SJCRH30 (cell line): ENCODE measurements around the gene PGAP6. TPM values are rescaled to one million over a fixed set of nuclear protein-coding genes. Genes with fewer than 3 reads are reported as not detected.

Experiments used
- DNase-seq, 2 experiments: peaks; one replicate each; pipeline ENCODE4 v3.0.0-alpha.2; 2015 to 2020
- H3K27ac ChIP-seq: fragments of 250-450 bp; sonication (Bioruptor Pico); 2 replicates; pipeline ENCODE4 v1.5.1; 2020; ENCODE audit warnings: mild to moderate bottlenecking, moderate library complexity
- H3K27me3 ChIP-seq: fragments of 250-450 bp; sonication (Bioruptor Pico); 2 replicates; pipeline ENCODE4 v1.5.1; 2020; ENCODE audit warnings: mild to moderate bottlenecking, moderate library complexity
- H3K36me3 ChIP-seq: fragments of 250-450 bp; sonication (Bioruptor Pico); 2 replicates; pipeline ENCODE4 v1.5.1; 2020; ENCODE audit warnings: mild to moderate bottlenecking, moderate library complexity
- H3K4me1 ChIP-seq: fragments of 250-450 bp; sonication (Bioruptor Pico); 2 replicates; pipeline ENCODE4 v1.5.1; 2020; ENCODE audit warnings: mild to moderate bottlenecking, moderate library complexity
- H3K4me3 ChIP-seq: fragments of 250-450 bp; sonication (Bioruptor Pico); 2 replicates; pipeline ENCODE4 v1.5.1; 2020; ENCODE audit warnings: mild to moderate bottlenecking, moderate library complexity
- H3K9me3 ChIP-seq: fragments of 250-450 bp; sonication (Bioruptor Pico); replicated peaks from 2 replicates; pipeline ENCODE4 v1.5.1; 2020; ENCODE audit warnings: mild to moderate bottlenecking, moderate library complexity
- total RNA-seq: library from RNA; depleted of rRNA; stranded (reverse); fragments of >200 nt; shearing (Covaris generic); gene quantifications from 2 replicates; pipeline ENCODE4 v1.2.3, GENCODE V29; 2014

PGAP6 gene
- total RNA-seq, 1 experiment from 2014 or later, result 27.5 TPM

DNA sequence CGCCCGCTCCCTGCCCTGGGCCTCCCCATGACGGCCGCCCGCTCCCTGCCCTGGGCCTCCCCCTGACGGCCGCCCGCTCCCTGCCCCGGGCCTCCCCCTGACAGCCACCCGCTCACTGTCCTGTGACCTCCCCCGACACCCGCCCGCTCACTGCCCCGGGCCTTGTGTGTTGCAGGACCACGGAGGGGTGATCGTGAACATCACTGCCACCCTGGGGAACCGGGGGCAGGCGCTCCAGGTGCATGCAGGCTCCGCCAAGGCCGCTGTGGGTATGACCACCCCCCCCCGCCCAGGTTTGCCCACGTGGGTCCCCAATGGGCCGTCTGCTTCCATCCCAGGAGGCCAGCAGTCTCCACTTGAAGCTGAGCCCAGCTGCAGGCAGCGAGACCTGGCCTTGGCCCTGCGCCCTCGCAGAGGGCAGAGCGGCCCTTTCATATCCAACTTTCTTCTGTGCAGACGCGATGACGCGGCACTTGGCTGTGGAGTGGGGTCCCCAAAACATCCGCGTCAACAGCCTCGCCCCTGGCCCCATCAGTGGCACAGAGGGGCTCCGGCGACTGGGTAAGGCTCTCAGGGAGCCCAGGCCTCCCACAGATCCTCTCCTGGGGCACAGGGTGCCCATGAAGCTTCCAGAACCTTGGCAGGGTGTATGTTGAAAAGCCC lies 28.9 kb upstream of the PGAP6 start:
- Histone ChIP-seq H3K4me3 (no peak overlapping the region), H3K4me1 (no peaks in the 10 kb centered on the region), H3K36me3 (no peaks in the 10 kb centered on the region), H3K9me3 (no peaks in the 10 kb centered on the region), H3K27ac (no peak overlapping the region), H3K27me3 (no peaks in the 10 kb centered on the region)
- DNase-seq, result no peak

DNA sequence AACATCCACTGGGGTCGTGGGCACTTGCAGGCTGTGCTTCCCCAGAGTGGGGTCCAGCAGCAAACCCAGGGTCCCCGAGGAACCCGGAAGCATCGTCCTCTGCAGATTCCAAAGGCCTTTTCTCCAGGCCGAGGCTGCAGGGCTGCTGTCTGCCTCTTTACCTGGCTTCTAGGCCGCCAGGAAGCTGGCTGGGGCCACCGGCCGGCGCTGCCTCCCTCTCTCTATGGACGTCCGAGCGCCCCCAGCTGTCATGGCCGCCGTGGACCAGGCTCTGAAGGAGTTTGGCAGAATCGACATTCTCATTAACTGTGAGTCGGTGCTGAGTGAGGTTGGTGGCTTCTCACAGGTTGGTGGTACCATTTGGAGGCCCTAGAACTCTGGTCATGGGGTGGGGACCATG lies 25.5 kb upstream of the PGAP6 start:
- Histone ChIP-seq H3K4me3 (no peak overlapping the region), H3K27me3 (no peaks in the 10 kb centered on the region), H3K4me1 (no peaks in the 10 kb centered on the region), H3K36me3 (no peaks in the 10 kb centered on the region), H3K9me3 (no peaks in the 10 kb centered on the region), H3K27ac (no peak overlapping the region)
- DNase-seq, result no peak

DNA sequence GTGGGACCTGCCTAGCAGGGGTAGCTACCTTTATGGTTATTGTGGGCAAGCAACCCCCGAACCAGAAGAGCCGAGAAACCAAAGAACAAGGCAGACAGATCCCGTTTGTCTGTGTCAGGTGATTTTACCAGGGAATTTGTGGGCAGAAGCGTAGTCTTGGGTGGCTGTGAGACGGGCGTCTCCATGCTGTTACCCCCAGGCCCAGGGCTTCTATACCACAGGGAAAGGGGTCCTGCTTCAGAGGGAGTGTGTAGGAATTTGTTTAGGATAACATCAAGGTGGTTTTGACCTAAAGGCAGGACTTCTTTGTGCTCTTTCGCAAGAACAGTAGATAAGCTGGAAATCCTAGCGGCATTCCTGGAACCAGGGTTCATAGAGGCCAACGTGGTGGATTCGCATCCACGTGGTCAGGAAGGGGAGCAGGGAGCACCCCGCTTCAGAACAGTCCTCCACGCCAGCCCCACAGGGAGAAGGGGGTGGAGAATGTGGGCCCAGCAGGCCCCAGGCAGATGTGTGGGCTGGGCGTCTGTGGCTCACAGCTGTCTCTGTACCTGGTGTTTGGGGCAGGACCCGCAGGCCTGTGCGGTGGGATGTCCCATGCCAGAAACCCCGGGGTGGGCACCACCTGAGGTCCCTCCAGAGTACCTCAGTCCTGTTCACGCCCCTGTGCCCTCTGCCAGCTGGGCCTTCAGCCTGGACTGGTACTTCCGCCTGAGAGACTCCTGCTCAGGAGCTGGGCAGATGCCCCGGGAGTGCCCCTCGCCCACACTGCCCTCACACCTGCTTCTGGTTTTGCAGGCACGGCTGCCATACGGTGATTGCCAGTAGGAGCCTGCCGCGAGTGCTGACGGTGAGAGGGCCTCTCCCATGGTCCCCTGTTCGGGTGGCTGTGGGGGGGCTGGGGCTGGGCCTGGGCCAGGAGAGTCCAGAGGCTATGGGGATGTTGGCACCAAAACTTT lies 24.0 kb upstream of the PGAP6 start:
- H3K36me3 ChIP-seq, result no peaks in the 10 kb centered on the region

DNA sequence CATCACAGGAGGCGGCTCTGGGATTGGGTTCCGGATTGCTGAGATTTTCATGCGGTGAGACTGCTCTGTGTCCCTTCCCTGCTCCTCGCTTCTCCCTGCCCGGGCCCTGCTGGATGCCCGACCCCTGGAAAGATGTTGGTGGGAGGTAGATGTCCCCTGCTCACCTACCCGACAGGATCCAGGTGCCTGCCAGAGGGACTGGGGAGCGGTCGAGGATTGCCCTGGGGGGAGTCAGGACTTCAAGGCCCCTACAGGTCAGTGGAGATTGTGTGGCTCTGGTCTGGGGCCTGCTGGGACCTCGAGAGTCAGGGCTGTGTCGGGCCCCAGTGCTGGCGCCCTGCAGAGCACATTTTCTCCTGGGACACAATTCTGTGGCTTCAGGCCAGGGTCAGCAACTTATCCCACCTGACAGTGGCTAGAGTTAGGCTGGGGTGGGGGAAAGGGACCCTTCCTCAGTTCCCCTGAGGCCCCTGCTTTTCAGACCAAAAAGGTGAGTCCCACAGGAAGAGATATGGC lies 23.3 kb upstream of the PGAP6 start:
- no peaks in the 10 kb centered on the region for H3K27me3 ChIP-seq
- no peak overlapping the region for H3K27ac ChIP-seq
- DNase-seq, result no peak
- no peaks in the 10 kb centered on the region for H3K4me1 ChIP-seq
- H3K9me3 ChIP-seq, result no peaks in the 10 kb centered on the region
- no peak overlapping the region for H3K4me3 ChIP-seq
- H3K36me3 ChIP-seq, result no peaks in the 10 kb centered on the region

More for the DNA sequence above, 24.0 kb upstream of the PGAP6 start:
- H3K9me3 ChIP-seq, result no peaks in the 10 kb centered on the region
- no peak overlapping the region for H3K27ac ChIP-seq
- H3K4me1 ChIP-seq, result no peaks in the 10 kb centered on the region
- H3K27me3 ChIP-seq, result no peaks in the 10 kb centered on the region
- no peak for DNase-seq
- H3K4me3 ChIP-seq, result no peak overlapping the region

DNA sequence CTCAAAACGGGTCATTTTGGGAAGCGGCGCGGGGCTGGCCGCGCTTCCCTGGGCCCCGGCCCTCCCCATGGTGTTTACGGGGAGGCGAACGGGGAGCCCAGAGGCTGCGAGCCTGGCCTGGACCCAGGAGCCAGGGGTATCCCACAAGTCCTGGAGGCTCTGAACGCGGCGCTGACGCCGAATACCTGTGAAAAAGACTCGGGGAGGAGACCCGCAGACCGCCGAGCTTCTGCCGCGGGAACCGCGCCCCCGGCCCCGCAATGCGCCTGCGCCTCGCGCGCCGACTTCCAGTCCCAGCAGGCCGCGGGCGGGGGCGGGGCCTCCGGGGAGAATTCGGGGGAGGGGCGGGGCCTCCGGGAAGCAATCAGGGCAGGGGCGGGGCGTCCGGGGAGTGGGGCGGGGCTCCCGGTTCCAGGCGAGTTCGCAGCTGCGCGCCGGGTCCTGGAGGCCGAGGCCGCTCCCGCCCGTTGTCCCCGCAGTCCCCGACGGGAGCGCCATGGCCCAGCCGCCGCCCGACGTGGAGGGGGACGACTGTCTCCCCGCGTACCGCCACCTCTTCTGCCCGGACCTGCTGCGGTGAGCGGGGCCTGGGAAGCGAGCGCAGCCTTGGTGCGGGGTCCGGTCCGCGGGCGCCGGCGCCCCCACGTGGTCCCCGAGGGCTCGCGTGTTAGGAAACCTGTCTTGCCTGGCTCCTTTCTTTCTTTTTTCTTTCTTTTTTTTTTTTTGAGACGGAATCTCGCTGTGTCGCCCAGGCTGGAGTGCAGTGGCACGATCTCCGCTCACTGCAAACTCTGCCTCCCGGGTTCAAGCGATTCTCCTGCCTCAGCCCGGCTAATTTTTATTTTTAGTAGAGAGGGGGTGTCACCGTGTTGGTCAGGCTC lies 19.9 kb upstream of the PGAP6 start, which contains the start of gene DECR2:
Gene DECR2 (plus strand): TSS at position 418 of the 881 bp plus-strand sequence. CDS start 79 bp downstream, at position 497.
- H3K36me3 ChIP-seq, result 0 out of 2 replicates have a peak, but pooled peaks cover 2% of the 10 kb centered on the region
- no peaks in the 10 kb centered on the region for H3K27me3 ChIP-seq
- peak; percentile 94 for DNase-seq
- peak within 1 kb of the TSS; percentile 71 for H3K4me3 ChIP-seq
- peak within 1 kb of the TSS; percentile 67 for H3K27ac ChIP-seq
- no peaks in the 10 kb centered on the region; the same call in 1 of the 2 replicates for H3K4me1 ChIP-seq
- no peaks in the 10 kb centered on the region for H3K9me3 ChIP-seq

DNA sequence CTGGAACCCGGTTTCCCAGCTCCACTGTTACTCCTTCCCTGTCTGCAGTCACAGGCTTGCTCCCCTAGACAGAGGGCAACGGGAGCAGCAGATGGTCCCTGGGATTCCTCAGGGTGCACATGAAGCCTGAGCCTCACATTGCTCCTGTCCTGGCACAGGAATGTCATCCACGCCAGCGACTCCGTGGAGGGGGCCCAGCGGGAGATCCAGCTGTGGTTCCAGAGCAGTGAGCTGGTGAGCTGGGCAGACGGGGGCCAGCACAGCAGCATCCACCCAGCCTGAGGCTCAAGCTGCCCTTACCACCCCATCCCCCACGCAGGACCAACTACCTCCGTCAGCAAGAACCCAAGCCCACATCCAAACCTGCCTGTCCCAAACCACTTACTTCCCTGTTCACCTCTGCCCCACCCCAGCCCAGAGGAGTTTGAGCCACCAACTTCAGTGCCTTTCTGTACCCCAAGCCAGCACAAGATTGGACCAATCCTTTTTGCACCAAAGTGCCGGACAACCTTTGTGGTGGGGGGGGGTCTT lies 18.3 kb upstream of the PGAP6 start:
- no peak overlapping the region for H3K27ac ChIP-seq
- no peaks in the 10 kb centered on the region for H3K27me3 ChIP-seq
- no peak for DNase-seq
- 0 out of 2 replicates have a peak, but pooled peaks cover 2% of the 10 kb centered on the region for H3K36me3 ChIP-seq
- H3K4me3 ChIP-seq, result no peak overlapping the region
- no peaks in the 10 kb centered on the region; the same call in 1 of the 2 replicates for H3K4me1 ChIP-seq
- H3K9me3 ChIP-seq, result no peaks in the 10 kb centered on the region

DNA sequence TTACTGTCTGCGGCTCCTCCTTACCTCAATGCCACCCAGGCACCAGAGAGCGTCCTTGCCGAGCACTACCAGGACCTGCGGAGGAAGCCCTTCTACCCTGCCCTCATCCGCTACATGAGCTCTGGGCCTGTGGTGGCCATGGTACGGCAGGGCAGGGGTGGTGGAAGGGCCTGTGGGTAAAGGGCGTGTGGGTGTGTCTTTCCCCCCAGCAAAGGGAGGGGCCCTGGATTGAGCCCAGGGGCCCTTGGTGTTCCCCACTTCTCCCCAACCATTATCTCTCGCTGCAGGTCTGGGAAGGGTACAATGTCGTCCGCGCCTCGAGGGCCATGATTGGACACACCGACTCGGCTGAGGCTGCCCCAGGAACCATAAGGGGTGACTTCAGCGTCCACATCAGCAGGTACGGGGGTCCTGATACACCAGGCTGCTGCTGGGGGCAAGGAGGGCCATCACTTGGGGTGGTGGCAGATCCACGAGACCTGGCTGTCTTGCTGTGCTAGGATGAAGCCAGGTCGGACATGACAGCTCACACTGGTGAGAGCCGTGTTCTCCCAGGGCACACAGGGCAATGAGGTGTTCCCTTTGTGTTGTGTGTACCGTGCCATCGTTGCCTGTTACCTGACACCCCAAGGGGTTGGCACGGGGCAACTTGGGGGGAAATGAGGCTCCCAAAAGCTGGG lies 17.7 kb upstream of the PGAP6 start:
- DNase-seq, result no peak

DNA sequence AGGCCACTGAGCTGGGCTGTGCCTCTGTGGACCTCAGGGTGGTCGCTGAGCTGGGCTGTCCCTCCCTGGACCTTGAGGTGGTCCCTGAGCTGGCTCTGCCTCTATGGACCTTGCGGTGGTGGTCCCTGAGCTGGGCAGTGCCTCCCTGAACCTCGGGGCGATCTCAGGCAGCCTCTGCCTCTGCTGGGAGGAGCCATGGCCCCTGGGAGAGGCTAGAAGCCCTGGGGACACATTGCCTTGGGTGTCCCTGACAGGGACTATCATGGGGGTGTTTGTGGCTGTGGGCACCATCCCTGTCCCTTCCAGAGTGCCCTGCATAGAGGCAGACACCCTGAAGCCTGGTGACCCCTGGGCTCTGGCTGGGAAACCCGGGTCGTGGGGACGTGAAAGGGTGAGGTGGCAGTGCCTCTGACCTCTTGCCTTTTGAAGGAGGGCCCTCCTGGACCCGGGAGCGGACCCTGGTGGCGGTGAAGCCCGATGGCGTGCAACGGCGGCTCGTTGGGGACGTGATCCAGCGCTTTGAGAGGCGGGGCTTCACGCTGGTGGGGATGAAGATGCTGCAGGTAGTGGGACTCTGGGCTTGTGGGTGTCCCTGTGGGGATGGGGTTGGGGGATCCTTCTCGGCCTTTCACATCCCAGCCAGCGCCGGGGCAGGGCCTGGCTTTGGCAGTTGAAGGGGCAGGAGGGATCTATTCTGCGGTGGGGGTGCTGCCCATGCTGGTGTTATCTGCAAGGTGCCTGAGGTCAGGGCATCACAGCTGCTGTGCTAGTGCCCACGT lies 17.0 kb upstream of the PGAP6 start:
- no peak overlapping the region for H3K4me3 ChIP-seq
- H3K27ac ChIP-seq, result no peak overlapping the region
- H3K27me3 ChIP-seq, result no peaks in the 10 kb centered on the region
- H3K36me3 ChIP-seq, result 0 out of 2 replicates have a peak, but pooled peaks cover 2% of the 10 kb centered on the region
- no peak for DNase-seq
- no peaks in the 10 kb centered on the region for H3K9me3 ChIP-seq
- no peaks in the 10 kb centered on the region; the same call in 1 of the 2 replicates for H3K4me1 ChIP-seq

More for the DNA sequence above, 17.7 kb upstream of the PGAP6 start:
- no peaks in the 10 kb centered on the region for H3K27me3 ChIP-seq
- H3K4me1 ChIP-seq, result no peaks in the 10 kb centered on the region; the same call in 1 of the 2 replicates
- no peak overlapping the region for H3K27ac ChIP-seq
- 0 out of 2 replicates have a peak, but pooled peaks cover 2% of the 10 kb centered on the region for H3K36me3 ChIP-seq
- no peak overlapping the region for H3K4me3 ChIP-seq
- H3K9me3 ChIP-seq, result no peaks in the 10 kb centered on the region

DNA sequence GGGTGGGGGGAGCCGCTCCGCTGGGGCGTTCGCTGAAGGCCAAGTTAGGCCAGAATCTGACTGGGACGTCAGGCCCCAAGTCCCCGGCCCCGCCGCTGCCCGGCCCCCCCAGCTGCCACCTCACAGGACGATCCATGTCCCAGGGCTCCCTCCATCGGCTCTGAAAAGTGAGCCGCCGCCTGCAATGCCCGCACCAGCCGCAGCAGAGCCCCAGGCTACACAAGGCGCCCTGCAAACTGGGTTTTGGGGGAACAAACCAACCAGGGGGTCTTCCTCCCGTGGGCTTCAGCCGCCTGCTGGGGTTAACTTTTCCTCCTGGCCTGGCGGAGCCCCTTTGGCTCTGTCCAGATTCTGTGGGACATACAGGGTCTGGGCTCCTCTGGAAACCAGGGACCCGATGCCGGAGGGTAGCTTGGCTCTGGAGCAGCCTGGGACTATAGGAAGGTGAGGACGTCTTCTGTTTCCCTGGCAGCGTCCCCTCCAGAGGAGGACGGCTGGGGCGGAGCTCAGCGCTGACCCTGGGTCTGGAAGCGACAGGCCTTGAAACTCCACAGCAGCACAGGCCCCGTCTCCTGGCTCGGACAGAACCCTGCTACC lies 16.1 kb upstream of the PGAP6 start:
- Histone ChIP-seq H3K4me1 (no peaks in the 10 kb centered on the region; the same call in 1 of the 2 replicates), H3K27ac (no peak overlapping the region), H3K9me3 (no peaks in the 10 kb centered on the region), H3K4me3 (no peak overlapping the region), H3K27me3 (no peaks in the 10 kb centered on the region), H3K36me3 (0 out of 2 replicates have a peak, but pooled peaks cover 2% of the 10 kb centered on the region)
- peak; percentile 48 to 51 for DNase-seq

DNA sequence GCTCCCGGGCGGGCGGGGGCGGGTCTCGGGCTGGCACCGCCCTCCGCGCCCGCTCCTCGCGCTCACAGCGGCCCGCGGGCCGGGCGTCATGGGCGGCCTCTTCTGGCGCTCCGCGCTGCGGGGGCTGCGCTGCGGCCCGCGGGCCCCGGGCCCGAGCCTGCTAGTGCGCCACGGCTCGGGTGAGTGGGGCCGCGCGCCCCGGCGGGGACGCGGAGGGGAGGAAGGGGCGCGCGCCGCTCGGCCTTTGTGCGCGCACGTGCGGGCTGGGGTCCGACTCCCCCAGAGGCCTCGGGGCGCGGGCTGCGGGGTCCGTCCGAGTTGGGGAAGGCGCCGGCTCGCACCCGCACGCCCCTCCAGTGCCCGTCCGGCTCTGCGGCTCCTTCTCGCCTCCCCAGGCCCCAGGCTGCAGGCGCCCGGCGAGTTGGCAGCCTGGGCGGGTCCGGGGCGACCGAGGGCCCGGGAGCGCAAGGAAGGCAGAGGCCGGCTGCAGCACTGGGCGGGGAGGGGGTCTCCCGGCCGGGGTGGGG lies 15.4 kb upstream of the PGAP6 start, which contains the start of gene NME4:
Gene NME4 (plus strand): TSS at position 65 of the 527 bp plus-strand sequence. CDS start 24 bp downstream, at position 89.
- DNase-seq, result peak; percentile 45 to 54
- no peaks in the 10 kb centered on the region for H3K9me3 ChIP-seq
- H3K4me1 ChIP-seq, result no peaks in the 10 kb centered on the region; the same call in 1 of the 2 replicates
- H3K27me3 ChIP-seq, result no peaks in the 10 kb centered on the region
- H3K4me3 ChIP-seq, result peak within 1 kb of the TSS; percentile 85
- 0 out of 2 replicates have a peak, but pooled peaks cover 2% of the 10 kb centered on the region for H3K36me3 ChIP-seq
- H3K27ac ChIP-seq, result no peak within 1 kb of the TSS

DNA sequence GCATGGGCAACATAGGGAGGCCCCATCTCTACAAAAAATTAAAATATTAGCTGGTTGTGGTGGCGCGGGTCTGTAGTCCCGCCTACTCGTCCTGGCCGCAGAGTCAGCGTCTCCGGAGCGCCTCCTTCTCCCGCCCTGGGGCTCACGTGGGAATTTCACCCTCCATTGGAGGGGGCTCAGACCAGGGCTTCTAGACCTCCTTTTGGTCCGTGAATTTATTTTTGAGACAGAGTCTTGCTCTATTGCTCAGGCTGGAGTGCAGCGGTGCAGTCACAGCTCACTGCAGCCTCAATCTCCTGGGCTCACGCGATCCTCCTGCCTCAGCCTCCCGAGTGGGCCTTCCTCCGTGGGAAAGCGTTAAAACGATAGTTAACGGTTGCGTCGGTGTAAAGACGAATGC lies 14.8 kb upstream of the PGAP6 start:
- Histone ChIP-seq H3K27ac (no peak overlapping the region), H3K36me3 (0 out of 2 replicates have a peak, but pooled peaks cover 2% of the 10 kb centered on the region), H3K4me3 (peak overlapping the region; percentile 85), H3K27me3 (no peaks in the 10 kb centered on the region), H3K4me1 (no peaks in the 10 kb centered on the region; the same call in 1 of the 2 replicates), H3K9me3 (no peaks in the 10 kb centered on the region)
- peak; percentile 67 to 75 for DNase-seq

DNA sequence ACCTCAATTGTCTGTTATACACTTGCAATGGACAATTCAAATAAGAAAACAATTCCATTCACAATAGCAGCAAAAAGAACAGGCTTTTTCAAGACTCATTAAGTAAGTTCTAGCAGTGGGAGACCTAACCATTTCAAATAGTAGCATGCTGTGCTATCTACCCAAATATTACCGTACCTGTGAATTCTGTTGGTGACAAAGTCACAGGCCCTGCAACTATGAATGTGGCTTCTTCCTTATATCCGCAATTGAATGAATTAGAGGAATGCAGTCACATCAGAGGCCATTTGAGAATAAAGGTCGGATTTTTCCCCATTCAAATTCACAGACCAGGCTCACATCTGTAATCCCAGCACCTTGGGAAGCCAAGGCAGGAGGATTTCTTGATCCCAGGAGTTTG lies 14.4 kb upstream of the PGAP6 start:
- no peaks in the 10 kb centered on the region; the same call in 1 of the 2 replicates for H3K4me1 ChIP-seq
- no peaks in the 10 kb centered on the region for H3K27me3 ChIP-seq
- H3K36me3 ChIP-seq, result 0 out of 2 replicates have a peak, but pooled peaks cover 2% of the 10 kb centered on the region
- H3K27ac ChIP-seq, result no peak overlapping the region
- no peaks in the 10 kb centered on the region for H3K9me3 ChIP-seq
- H3K4me3 ChIP-seq, result peak overlapping the region; percentile 85
- DNase-seq, result no peak
